HL-60/S4 treated with retinoic acid at 250 ng/mL for 4 days and 3 days (cell line): ENCODE measurements around the gene IQSEC1.
"Not testable (repeated sequence)": the region's sequence is repeated elsewhere in the genome, so short reads cannot be mapped to it uniquely, and the experiment has no call there.

Experiments
- in situ Hi-C: fragments of 300-500 bp; cut with MboI; formaldehyde crosslinking; loops from 2 replicates; pipeline ENCODE4 v1.7.0; 2022; ENCODE audit warnings: low sequenced_read_pairs

Gene IQSEC1

GRCh38 chr3:12886106-12886679, 187.0 kb downstream of the IQSEC1 start:
- in situ Hi-C loops: no loop called here

GRCh38 chr3:12885583-12885930, 187.7 kb downstream of the IQSEC1 start:
- in situ Hi-C loops: no loop called here

- in situ Hi-C loops: no loop called here
Measured at GRCh38 chr3:12884790-12885582, 188.2 kb downstream of the IQSEC1 start.

- in situ Hi-C loops: no loop called here
Measured at GRCh38 chr3:12884186-12884680, 189.0 kb downstream of the IQSEC1 start.

- in situ Hi-C loops: no loop called here
Measured at GRCh38 chr3:12882336-12883310, 190.6 kb downstream of the IQSEC1 start.

GRCh38 chr3:12881858-12882257, 191.4 kb downstream of the IQSEC1 start:
- in situ Hi-C loops: not testable (repeated sequence)

- in situ Hi-C loops: no loop called here
Measured at GRCh38 chr3:12879191-12879815, 193.9 kb downstream of the IQSEC1 start.

- in situ Hi-C loops: not testable (repeated sequence)
Measured at GRCh38 chr3:12878758-12879157, 194.5 kb downstream of the IQSEC1 start.

- in situ Hi-C loops: no loop called here
Measured at GRCh38 chr3:12878141-12878574, 195.1 kb downstream of the IQSEC1 start.

GRCh38 chr3:12877040-12877439, 196.2 kb downstream of the IQSEC1 start:
- in situ Hi-C loops: no loop called here

- in situ Hi-C loops: no loop called here
Measured at GRCh38 chr3:12875857-12876836, 197.1 kb downstream of the IQSEC1 start.

GRCh38 chr3:12871404-12871983, 201.7 kb downstream of the IQSEC1 start:
- in situ Hi-C loops: no loop called here

- in situ Hi-C loops: no loop called here
Measured at GRCh38 chr3:12870942-12871341, 202.3 kb downstream of the IQSEC1 start.

GRCh38 chr3:12869035-12869621, 204.1 kb downstream of the IQSEC1 start:
- in situ Hi-C loops: no loop called here

GRCh38 chr3:12868039-12869034, 204.9 kb downstream of the IQSEC1 start:
- in situ Hi-C loops: no loop called here

GRCh38 chr3:12866836-12867235, 206.4 kb downstream of the IQSEC1 start:
- in situ Hi-C loops: no loop called here

GRCh38 chr3:12865271-12865670, 208.0 kb downstream of the IQSEC1 start:
- in situ Hi-C loops: no loop called here

- in situ Hi-C loops: no loop called here
Measured at GRCh38 chr3:12862387-12862786, 210.8 kb downstream of the IQSEC1 start.
